Activated naive CD8-positive, alpha-beta T cell treated with anti-CD3 and anti-CD28 coated beads, Interleukin-2, amount 50 U/mL, for 16 hours (primary cell): ENCODE data around the gene IFT172.
"Not testable (repeated sequence)": the region's sequence is repeated elsewhere in the genome, so short reads cannot be mapped to it uniquely, and the experiment has no call there.

Source experiments
- DNase-seq: peaks from one replicate; pipeline ENCODE4 v3.0.0-alpha.2; 2020; ENCODE audit warnings: low read depth, low spot score

Gene IFT172

GRCh38 chr2:27489498-27490397 lies at the start of gene IFT172:
IFT172 (minus strand) TSS chr2:27489743; CDS start chr2:27489653, 90 bp downstream.
- DNase-seq: peak; percentile 96

DNA sequence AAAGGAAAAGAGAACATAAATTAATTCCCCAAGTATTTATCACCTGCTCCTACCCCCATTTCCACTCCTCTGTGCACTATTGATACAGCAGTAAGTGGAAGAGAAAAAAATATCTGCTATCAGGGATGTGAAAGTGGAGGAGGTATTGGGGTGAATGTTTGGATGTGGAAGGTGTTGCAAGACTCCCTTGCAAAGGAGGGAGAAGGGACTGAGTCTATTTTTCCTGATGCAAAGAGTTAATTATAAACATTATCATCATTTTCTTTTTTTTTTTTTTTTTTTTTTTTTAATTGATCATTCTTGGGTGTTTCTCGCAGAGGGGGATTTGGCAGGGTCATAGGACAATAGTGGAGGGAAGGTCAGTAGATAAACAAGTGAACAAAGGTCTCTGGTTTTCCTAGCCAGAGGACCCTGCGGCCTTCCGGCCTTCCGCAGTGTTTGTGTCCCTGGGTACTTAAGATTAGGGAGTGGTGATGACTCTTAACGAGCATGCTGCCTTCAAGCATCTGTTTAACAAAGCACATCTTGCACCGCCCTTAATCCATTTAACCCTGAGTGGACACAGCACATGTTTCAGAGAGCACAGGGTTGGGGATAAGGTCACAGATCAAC lies 49.4 kb upstream of the IFT172 start:
- not testable (repeated sequence) for DNase-seq

GRCh38 chr2:27537287-27537686 lies 47.7 kb upstream of the IFT172 start:
- no peak for DNase-seq

DNA sequence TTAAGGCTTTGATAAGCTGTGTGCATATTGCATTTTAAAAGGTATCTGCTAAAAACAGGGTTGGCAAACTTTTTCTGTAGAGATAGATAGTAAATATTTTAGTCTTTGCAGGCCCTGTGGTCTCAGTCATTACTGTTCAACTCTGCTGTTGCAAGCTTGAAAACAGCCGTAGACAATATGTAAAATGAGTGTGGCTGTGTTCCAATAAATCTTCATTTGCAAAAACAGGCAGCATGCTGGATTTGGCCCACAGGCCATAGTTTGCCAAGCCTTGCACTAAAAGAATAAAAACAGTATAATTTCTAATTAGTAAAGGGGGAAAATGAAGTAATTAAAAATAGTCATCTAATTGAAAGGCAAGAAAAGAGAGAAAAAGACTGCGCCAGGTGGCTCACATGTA lies 42.4 kb upstream of the IFT172 start:
- no peak for DNase-seq

DNA sequence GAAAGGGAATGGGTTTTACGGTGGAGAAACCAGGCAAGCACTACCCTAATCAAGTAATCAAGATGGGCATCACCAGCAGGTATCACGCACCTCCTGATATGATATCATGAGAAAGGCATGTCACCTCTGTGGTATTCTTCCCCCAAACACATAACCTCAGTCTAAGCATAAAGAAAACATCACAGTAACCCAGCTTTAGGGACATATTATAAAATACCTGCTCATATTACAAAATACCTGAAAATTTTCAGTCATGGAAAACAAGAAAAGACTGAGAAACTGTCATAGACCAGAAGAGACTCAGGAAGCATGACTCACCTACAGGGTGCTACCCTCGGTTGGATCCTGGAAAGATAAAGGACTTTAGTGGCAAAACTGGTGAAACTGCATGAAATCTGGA lies 37.6 kb upstream of the IFT172 start:
- no peak for DNase-seq

DNA sequence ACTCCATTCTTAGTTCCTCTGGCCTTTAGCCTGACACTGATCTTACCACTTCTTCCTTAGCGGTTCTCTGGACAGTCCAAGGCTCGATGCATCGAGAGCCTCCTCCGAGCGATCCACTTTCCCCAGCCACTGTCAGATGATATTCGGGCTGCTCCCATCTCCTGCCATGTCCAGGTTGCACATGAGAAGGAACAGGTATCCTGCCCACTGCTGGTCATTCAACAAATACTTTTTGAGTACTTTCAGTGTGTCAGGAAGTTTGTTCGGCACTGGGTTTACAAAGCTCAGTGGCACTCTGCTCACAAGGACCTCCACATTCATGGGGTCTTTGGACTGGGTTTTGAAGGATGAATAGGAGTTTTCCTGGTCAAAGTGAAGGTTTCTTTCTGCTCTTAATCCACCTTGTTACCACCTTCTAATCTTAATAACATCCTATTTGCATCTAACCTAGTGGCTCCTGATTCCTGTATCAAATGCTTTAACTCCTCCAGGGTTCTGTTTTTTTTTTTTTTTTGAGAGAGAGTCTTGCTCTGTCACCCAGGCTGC lies 32.9 kb upstream of the IFT172 start:
- no peak for DNase-seq

- no peak for DNase-seq
Measured at GRCh38 chr2:27520316-27520715, 30.8 kb upstream of the IFT172 start.

GRCh38 chr2:27518782-27519113 lies 29.2 kb upstream of the IFT172 start:
- no peak for DNase-seq

- no peak for DNase-seq
Measured at GRCh38 chr2:27518113-27518781, 28.7 kb upstream of the IFT172 start.

- no peak for DNase-seq
Measured at GRCh38 chr2:27509326-27509725, 19.8 kb upstream of the IFT172 start.

DNA sequence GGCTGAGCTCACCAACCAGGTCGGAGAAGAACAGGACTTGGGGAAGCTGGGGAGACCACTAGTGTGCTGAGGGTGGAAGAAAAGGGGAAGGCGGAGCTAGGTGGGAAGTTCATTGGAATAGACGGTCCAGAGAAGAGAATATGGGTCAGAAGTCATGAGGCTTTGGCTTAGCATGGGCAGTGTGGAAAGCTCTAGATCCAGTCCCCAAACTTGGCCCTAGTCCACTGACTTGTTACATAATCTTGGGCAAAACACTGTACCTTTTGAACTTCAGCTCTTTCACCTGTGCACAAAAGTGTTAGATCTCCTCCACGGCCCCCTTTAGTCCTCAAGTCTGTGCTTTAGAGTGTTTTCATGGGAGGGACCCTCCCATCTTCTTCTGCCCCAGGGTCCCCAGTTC lies 17.8 kb upstream of the IFT172 start:
- no peak for DNase-seq

- DNase-seq: no peak
Measured at GRCh38 chr2:27506587-27506986, 17.0 kb upstream of the IFT172 start.

GRCh38 chr2:27502142-27502541 lies 12.6 kb upstream of the IFT172 start:
- DNase-seq: no peak

GRCh38 chr2:27501042-27501441 lies 11.5 kb upstream of the IFT172 start:
- DNase-seq: no peak

DNA sequence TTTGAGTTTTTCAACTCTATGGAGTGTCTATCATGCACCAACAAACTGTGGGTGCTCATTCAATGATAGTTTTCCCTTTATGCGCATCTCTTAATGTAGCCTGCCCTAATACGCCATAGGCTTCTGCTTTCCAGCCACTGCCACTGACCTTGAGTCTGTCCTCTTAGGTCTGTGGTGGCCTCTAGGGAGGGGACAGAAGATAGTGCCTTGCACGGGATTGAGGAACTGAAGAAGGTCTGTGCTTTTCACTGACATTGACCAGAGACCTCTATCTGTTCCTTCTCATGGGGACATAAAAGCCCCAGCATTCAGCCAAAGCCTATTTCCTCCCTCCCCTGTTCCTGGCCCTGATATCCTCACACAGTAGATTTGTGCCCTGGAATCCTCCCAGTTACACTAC lies 9.4 kb upstream of the IFT172 start:
- DNase-seq: no peak

DNA sequence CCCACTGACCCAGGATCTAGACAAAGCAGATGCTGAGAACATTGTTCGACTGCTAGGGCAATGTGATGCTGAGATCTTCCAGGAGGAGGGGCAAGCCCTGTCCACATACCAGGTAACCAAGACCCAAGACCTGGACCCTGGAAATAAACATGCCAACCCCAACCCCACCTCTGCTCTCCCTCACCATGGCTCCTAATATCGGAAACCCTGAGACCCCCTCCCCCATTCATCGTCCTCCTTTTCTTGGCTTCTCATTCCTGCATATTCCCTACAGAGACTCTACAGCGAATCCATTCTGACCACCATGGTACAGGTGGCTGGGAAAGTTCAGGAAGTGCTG lies 7.7 kb upstream of the IFT172 start:
- no peak for DNase-seq

DNA sequence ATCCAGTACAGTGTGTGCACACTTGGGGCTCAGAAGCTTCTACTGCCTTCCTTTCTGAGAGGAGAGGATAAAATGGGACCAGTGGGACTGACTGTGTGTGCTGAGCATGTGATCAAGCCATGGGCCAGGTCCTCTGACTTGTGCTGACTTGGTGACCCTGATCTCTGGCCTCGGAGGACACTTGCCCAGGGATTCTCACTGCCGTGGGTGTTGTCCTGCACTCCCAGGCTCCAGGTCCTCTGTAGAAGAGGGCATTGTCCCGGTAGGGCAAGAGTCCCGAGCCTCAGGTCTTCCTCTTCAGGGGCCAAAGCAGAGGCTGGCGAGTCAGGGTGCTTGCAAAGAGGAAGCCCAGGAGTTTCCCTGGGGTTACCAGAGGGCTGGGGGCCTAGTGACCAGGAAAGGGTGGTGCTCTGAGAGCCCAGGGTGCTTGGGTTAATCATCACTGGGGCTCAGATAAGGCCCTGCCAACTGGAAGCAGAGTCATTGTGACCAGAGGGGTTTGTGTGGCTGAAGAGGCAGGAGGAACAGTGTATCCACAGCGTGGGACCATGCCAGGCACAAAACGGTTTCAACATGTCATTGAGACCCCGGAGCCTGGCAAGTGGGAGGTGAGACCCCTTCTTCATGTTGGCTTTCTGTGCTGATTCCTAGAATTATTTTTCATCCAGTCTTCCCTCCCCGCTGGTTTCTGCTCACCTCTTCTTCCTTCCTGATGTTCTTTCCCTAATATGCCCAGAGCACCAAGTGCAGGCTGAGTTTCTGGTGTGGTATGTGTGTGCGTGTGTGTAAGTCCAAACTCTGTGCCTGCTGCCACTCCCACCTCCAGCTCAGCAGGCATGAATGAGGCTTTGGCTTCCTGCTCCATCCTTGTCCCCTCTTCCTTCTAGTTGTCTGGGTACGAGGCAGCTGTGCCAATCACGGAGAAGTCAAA lies 7.1 kb upstream of the IFT172 start, which contains the start of gene GCKR:
Gene GCKR, plus strand, starts transcription at position 483 of the 931 bp plus-strand sequence. Its CDS starts 66 bp downstream, at position 549.
- no peak for DNase-seq

- no peak for DNase-seq
Measured at GRCh38 chr2:27495840-27496356, 6.4 kb upstream of the IFT172 start.

GRCh38 chr2:27494944-27495554 lies 5.5 kb upstream of the IFT172 start, which contains the start of gene FNDC4:
FNDC4 (minus strand) TSS chr2:27495200; CDS start chr2:27494679, 521 bp downstream.
- DNase-seq: no peak

- no peak for DNase-seq
Measured at GRCh38 chr2:27494284-27494943, 4.9 kb upstream of the IFT172 start.
